Endothelial cell of umbilical vein (primary cell): ENCODE measurements around the gene SLC9A9. TPM values are rescaled to one million over a fixed set of nuclear protein-coding genes. Genes with fewer than 3 reads are reported as not detected.

ENCODE experiments used
- BruUV-seq: library from RNA; stranded (reverse); fragments of 400-500 nt; replicated peaks from 2 replicates; lab custom pipeline; 2021; lab: Mats Ljungman, UMichigan
- CTCF ChIA-PET: fragments of 300-600, 350-600 bp; sonication (Branson Sonifier 250); formaldehyde crosslinking; loops from one replicate; lab custom pipeline; 2021; ENCODE audit warnings: antibody characterized with exemption, inconsistent platforms; lab: Charles Lee
- POLR2A ChIA-PET: fragments of 300-600, 350-600 bp; sonication (Branson Sonifier 250); formaldehyde crosslinking; loops from one replicate; lab custom pipeline; 2021; ENCODE audit warnings: antibody characterized with exemption, inconsistent platforms; lab: Charles Lee
- DNase-seq: peaks from one replicate; pipeline ENCODE4 v3.0.0-alpha.2; 2011; ENCODE audit warnings: low read depth, low spot score
- FAIRE-seq: peaks from 2 replicates; lab custom pipeline; 2011; peaks lifted over from hg19 to GRCh38; lab: Jason Lieb, UNC
- H2AFZ ChIP-seq: 2 replicates; pipeline ENCODE4 v1.6.0; 2012; ENCODE audit warnings: low read depth, low read length, control low read depth, inconsistent platforms
- H3K27ac ChIP-seq: 2 replicates; pipeline ENCODE4 v1.5.1; 2011; ENCODE audit warnings: low read depth, mild to moderate bottlenecking, control low read depth, low read length, moderate library complexity; ENCODE audit not compliant: insufficient read depth
- H3K27me3 ChIP-seq, 2 experiments: 2 replicates each; pipeline versions ENCODE4 v1.6.0 to v1.6.1; 2011; ENCODE audit warnings: low read length in 2 of 2, mixed read lengths in 1 of 2; ENCODE audit not compliant: control insufficient read depth in 2 of 2, insufficient read depth in 2 of 2
- H3K36me3 ChIP-seq, 2 experiments: 2 replicates in 1 of 2; 3 replicates in 1 of 2; pipeline ENCODE4 v1.5.1; 2011; ENCODE audit warnings: low read length in 2 of 2, mild to moderate bottlenecking in 1 of 2, moderate library complexity in 1 of 2; ENCODE audit not compliant: control insufficient read depth in 2 of 2, insufficient read depth in 2 of 2; ENCODE audit errors: extremely low read depth in 1 of 2
- H3K4me1 ChIP-seq: 3 replicates; pipeline ENCODE4 v1.5.1; 2011; ENCODE audit warnings: mild to moderate bottlenecking, low read length; ENCODE audit not compliant: control insufficient read depth, insufficient read depth; ENCODE audit errors: extremely low read depth
- H3K4me2 ChIP-seq: 2 replicates; pipeline ENCODE4 v1.6.1; 2011; ENCODE audit warnings: low read length, control low read depth, mixed read lengths; ENCODE audit not compliant: insufficient read depth
- H3K4me3 ChIP-seq, 3 experiments: fragments of 200-600 bp in 1 of 3; sonication (generic), shearing (Covaris generic) in 1 of 3; replicated peaks in 1 of 3; 2 replicates each; pipeline ENCODE4 v1.5.1; 2011 to 2016; ENCODE audit warnings: control low read depth in 3 of 3, low read length in 3 of 3, mild to moderate bottlenecking in 2 of 3, inconsistent platforms in 1 of 3, low read depth in 1 of 3, moderate library complexity in 1 of 3; ENCODE audit not compliant: insufficient read depth in 1 of 3
- H3K79me2 ChIP-seq: 2 replicates; pipeline ENCODE4 v1.6.0; 2012; ENCODE audit warnings: low read length, inconsistent platforms; ENCODE audit not compliant: control insufficient read depth, insufficient read depth
- H3K9ac ChIP-seq: replicated peaks from 2 replicates; pipeline ENCODE3; 2011; ENCODE audit warnings: low read length, control low read depth; ENCODE audit not compliant: insufficient read depth; ENCODE audit errors: extremely low read depth
- H3K9me1 ChIP-seq: replicated peaks from 3 replicates; pipeline ENCODE4 v1.6.0; 2011; ENCODE audit warnings: mild to moderate bottlenecking, low read length; ENCODE audit not compliant: control insufficient read depth, insufficient read depth; ENCODE audit errors: extremely low read depth
- H3K9me3 ChIP-seq: replicated peaks from 2 replicates; pipeline ENCODE4 v1.5.1; 2012; ENCODE audit warnings: low read length, inconsistent platforms; ENCODE audit not compliant: control insufficient read depth, insufficient read depth
- H4K20me1 ChIP-seq: replicated peaks from 2 replicates; pipeline ENCODE3; 2011; ENCODE audit warnings: mild to moderate bottlenecking, low read length; ENCODE audit not compliant: control insufficient read depth, insufficient read depth; ENCODE audit errors: extremely low read depth
- EZH2 ChIP-seq: IDR thresholded peaks from 2 replicates; pipeline ENCODE4 v1.6.1; 2012; ENCODE audit warnings: borderline replicate concordance, low read depth, mild to moderate bottlenecking, moderate library complexity, low read length, inconsistent platforms; ENCODE audit not compliant: severe bottlenecking
- FOS ChIP-seq: IDR thresholded peaks from 2 replicates; pipeline ENCODE4 v1.6.1; 2011; ENCODE audit warnings: mild to moderate bottlenecking, low read length, moderate library complexity, borderline replicate concordance; ENCODE audit not compliant: insufficient read depth
- GATA2 ChIP-seq: IDR thresholded peaks from 2 replicates; pipeline ENCODE4 v1.7.0; 2011; ENCODE audit warnings: low read depth, mild to moderate bottlenecking, moderate library complexity, mixed read lengths, low read length; ENCODE audit not compliant: insufficient read length, insufficient read depth
- JUN ChIP-seq: IDR thresholded peaks from 2 replicates; pipeline ENCODE4 v1.6.1; 2011; ENCODE audit warnings: borderline replicate concordance, low read depth; ENCODE audit not compliant: insufficient read length, insufficient read depth
- MYC ChIP-seq: IDR thresholded peaks from one replicate; pipeline ENCODE4 v1.6.1; 2011; ENCODE audit warnings: mild to moderate bottlenecking, low read depth, low read length
- POLR2A ChIP-seq: IDR thresholded peaks from 2 replicates; pipeline ENCODE4 v1.6.1; 2012; ENCODE audit warnings: low read depth, mild to moderate bottlenecking, control low read depth, low read length
- POLR2AphosphoS5 ChIP-seq: IDR thresholded peaks from 2 replicates; pipeline ENCODE4 v1.6.1; 2012; ENCODE audit warnings: low read depth, mild to moderate bottlenecking, control low read depth, low read length, moderate library complexity; ENCODE audit not compliant: insufficient read depth
- dilution Hi-C: fragments of 300-500 bp; cut with MboI; formaldehyde crosslinking; loops from one replicate; pipeline ENCODE4 v1.15.0; 2019; ENCODE audit warnings: low sequenced_read_pairs; ENCODE audit not compliant: extremely low pct_ligation_motif_present
- intact Hi-C: fragments of 100-400 bp; cut with micrococcal nuclease; formaldehyde crosslinking; loops from one replicate; pipeline ENCODE4 v1.10.0; 2022
- polyA plus RNA-seq, 4 experiments: library from polyadenylated mRNA; depleted of rRNA in 3 of 4; stranded (reverse) in 3 of 4; unstranded in 1 of 4; fragments of >200 nt; gene quantifications; 2 replicates each; pipeline versions ENCODE4 v1.2.1 to v1.2.3, GENCODE V29; 2011 to 2012; ENCODE audit warnings: missing spikeins in 1 of 4
- total RNA-seq: library from RNA; stranded (reverse); gene quantifications from 2 replicates; pipeline ENCODE4 v1.2.3, GENCODE V29; 2021
- TF ChIP-seq, protein P1 (sequence below): IDR thresholded peaks from 2 replicates; pipeline ENCODE4 v1.6.1; 2011; ENCODE audit not compliant: insufficient read depth, insufficient read length
- TF ChIP-seq, protein P2 (sequence below), 2 donors: IDR thresholded peaks; 1 replicate in 1 of 2; 2 replicates in 1 of 2; pipeline ENCODE4 v1.5.1; 2011; ENCODE audit warnings: low read length in 2 of 2, mild to moderate bottlenecking in 2 of 2, moderate library complexity in 2 of 2, control low read depth in 1 of 2, inconsistent platforms in 1 of 2, low read depth in 1 of 2; ENCODE audit not compliant: insufficient read depth in 1 of 2; ENCODE audit errors: extremely low read depth in 1 of 2

Gene SLC9A9
- total and polyA plus RNA-seq, 2 donors (not counting 3 experiments of a cell fraction or from before 2014, with no cell fraction given) = 1.5 to 1.8 TPM

- no peak overlapping the region for H3K4me2 ChIP-seq
- no peak overlapping the region for H3K27ac ChIP-seq
- no peaks in the 10 kb centered on the region for H3K36me3 ChIP-seq
- no peaks in the 10 kb centered on the region for H4K20me1 ChIP-seq
- ChIA-PET POLR2A (no interaction called here), CTCF (no interaction called here)
- no peak overlapping the region for H3K9ac ChIP-seq
- no peaks in the 10 kb centered on the region for H3K9me3 ChIP-seq
- BruUV-seq = no TSS peak
- H3K79me2 ChIP-seq = no peaks in the 10 kb centered on the region
- H3K9me1 ChIP-seq = no peaks in the 10 kb centered on the region
- TF ChIP-seq EZH2 (no peak), POLR2A (no peak), JUN (no peak), GATA2 (no peak), MYC (no peak), FOS (no peak), POLR2AphosphoS5 (no peak)
- TF ChIP-seq, protein P1, sequence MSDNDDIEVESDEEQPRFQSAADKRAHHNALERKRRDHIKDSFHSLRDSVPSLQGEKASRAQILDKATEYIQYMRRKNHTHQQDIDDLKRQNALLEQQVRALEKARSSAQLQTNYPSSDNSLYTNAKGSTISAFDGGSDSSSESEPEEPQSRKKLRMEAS = no peak
- TF ChIP-seq, protein P2, sequence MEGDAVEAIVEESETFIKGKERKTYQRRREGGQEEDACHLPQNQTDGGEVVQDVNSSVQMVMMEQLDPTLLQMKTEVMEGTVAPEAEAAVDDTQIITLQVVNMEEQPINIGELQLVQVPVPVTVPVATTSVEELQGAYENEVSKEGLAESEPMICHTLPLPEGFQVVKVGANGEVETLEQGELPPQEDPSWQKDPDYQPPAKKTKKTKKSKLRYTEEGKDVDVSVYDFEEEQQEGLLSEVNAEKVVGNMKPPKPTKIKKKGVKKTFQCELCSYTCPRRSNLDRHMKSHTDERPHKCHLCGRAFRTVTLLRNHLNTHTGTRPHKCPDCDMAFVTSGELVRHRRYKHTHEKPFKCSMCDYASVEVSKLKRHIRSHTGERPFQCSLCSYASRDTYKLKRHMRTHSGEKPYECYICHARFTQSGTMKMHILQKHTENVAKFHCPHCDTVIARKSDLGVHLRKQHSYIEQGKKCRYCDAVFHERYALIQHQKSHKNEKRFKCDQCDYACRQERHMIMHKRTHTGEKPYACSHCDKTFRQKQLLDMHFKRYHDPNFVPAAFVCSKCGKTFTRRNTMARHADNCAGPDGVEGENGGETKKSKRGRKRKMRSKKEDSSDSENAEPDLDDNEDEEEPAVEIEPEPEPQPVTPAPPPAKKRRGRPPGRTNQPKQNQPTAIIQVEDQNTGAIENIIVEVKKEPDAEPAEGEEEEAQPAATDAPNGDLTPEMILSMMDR (IDR thresholded peaks at IDR 0.05; ENCODE audit: extremely low read depth in 1 of 2, insufficient read depth in 1 of 2, low read depth in 1 of 2, low read length in 2 of 2) = no peak
- no peak overlapping the region for H2AFZ ChIP-seq
- peaks cover 3% of the 10 kb centered on the region for H3K4me1 ChIP-seq
- H3K4me3 ChIP-seq = no peak overlapping the region
- dilution Hi-C loops (no loop called here), intact Hi-C loops (no loop called here)
- H3K27me3 ChIP-seq = no peaks in the 10 kb centered on the region
- FAIRE-seq (no peak), DNase-seq (no peak)
Observed at GRCh38 chr3:143478115-143478693, 370.1 kb downstream of the SLC9A9 start.
